Embryonic facial prominence (tissue), 1 donor: ENCODE data around the gene OXT.
"Not testable (repeated sequence)": the region's sequence is repeated elsewhere in the genome, so short reads cannot be mapped to it uniquely, and the experiment has no call there.

Experiments
- DNase-seq: peaks from one replicate; pipeline ENCODE4 v3.0.0-alpha.2; 2016; ENCODE audit errors: extremely low spot score

OXT gene

GRCh38 chr20:3109350-3110302 lies 38.2 kb downstream of the OXT start:
- no peak for DNase-seq

- DNase-seq = no peak
Measured at GRCh38 chr20:3111507-3111906, 40.1 kb downstream of the OXT start.

- DNase-seq = no peak
Measured at GRCh38 chr20:3111995-3112394, 40.6 kb downstream of the OXT start.

- no peak for DNase-seq
Measured at GRCh38 chr20:3115190-3116107, 44.0 kb downstream of the OXT start.

GRCh38 chr20:3116341-3116740 lies 44.9 kb downstream of the OXT start:
- DNase-seq = no peak

- not testable (repeated sequence) for DNase-seq
Measured at GRCh38 chr20:3117839-3118379, 46.5 kb downstream of the OXT start.

- DNase-seq = no peak
Measured at GRCh38 chr20:3119044-3119443, 47.6 kb downstream of the OXT start.

GRCh38 chr20:3121271-3121911 lies 50.0 kb downstream of the OXT start:
- DNase-seq = no peak
